Neuronal stem cell (in vitro differentiated cells): ENCODE measurements around the gene CD276.
"Not testable (repeated sequence)": the region's sequence is repeated elsewhere in the genome, so short reads cannot be mapped to it uniquely, and the experiment has no call there.

Experiments
- DNase-seq: peaks from one replicate; pipeline ENCODE4 v3.0.0-alpha.2; 2013; ENCODE audit warnings: low spot score
- H2AFZ ChIP-seq: one replicate; pipeline ENCODE4 v1.6.1; 2013; ENCODE audit warnings: mild to moderate bottlenecking, low read length, inconsistent platforms
- H2AK5ac ChIP-seq: 2 replicates; pipeline ENCODE4 v1.6.1; 2013; ENCODE audit warnings: low read depth, mild to moderate bottlenecking, inconsistent platforms, low read length, moderate library complexity, mixed read lengths
- H2BK120ac ChIP-seq: 2 replicates; pipeline ENCODE4 v1.6.1; 2013; ENCODE audit warnings: low read depth, mild to moderate bottlenecking, inconsistent platforms, low read length, moderate library complexity, mixed read lengths
- H2BK12ac ChIP-seq: one replicate; pipeline ENCODE4 v1.6.1; 2013; ENCODE audit warnings: low read length, inconsistent platforms
- H2BK15ac ChIP-seq: 2 replicates; pipeline ENCODE4 v1.6.1; 2013; ENCODE audit warnings: mild to moderate bottlenecking, low read length, inconsistent platforms, mixed read lengths
- H2BK5ac ChIP-seq: one replicate; pipeline ENCODE4 v1.6.1; 2013; ENCODE audit warnings: inconsistent platforms, mild to moderate bottlenecking, low read length, moderate library complexity
- H3K14ac ChIP-seq: one replicate; pipeline ENCODE4 v1.6.1; 2013; ENCODE audit warnings: low read length, inconsistent platforms
- H3K18ac ChIP-seq: 2 replicates; pipeline ENCODE4 v1.6.1; 2013; ENCODE audit warnings: low read length, inconsistent platforms
- H3K23ac ChIP-seq: 2 replicates; pipeline ENCODE4 v1.6.1; 2013; ENCODE audit warnings: low read depth, mild to moderate bottlenecking, mixed read lengths, low read length, inconsistent platforms; ENCODE audit not compliant: poor library complexity
- H3K27ac ChIP-seq: replicated peaks from 3 replicates; pipeline ENCODE4 v1.5.1; 2013; ENCODE audit warnings: low read length, inconsistent platforms
- H3K27me3 ChIP-seq, 3 experiments: 2 replicates each; pipeline ENCODE4 v1.6.1; 2013; ENCODE audit warnings: low read length in 3 of 3, mild to moderate bottlenecking in 2 of 3, inconsistent platforms in 1 of 3, low read depth in 1 of 3, mixed read lengths in 1 of 3, moderate library complexity in 1 of 3; ENCODE audit not compliant: control insufficient read depth in 3 of 3, insufficient read depth in 3 of 3
- H3K36me3 ChIP-seq, 2 donors: replicated peaks in 1 of 2; 2 replicates each; pipeline ENCODE4 v1.6.1; 2013; ENCODE audit warnings: low read length in 2 of 2; ENCODE audit not compliant: control insufficient read depth in 2 of 2, insufficient read depth in 2 of 2
- H3K4ac ChIP-seq: 2 replicates; pipeline ENCODE4 v1.6.1; 2013; ENCODE audit warnings: inconsistent platforms, mild to moderate bottlenecking, low read length, moderate library complexity
- H3K4me1 ChIP-seq, 2 donors: 1 replicate in 1 of 2; 2 replicates in 1 of 2; pipeline ENCODE4 v1.6.1; 2013; ENCODE audit warnings: low read length in 2 of 2, low read depth in 1 of 2; ENCODE audit not compliant: control insufficient read depth in 2 of 2, insufficient read depth in 1 of 2
- H3K4me2 ChIP-seq: one replicate; pipeline ENCODE4 v1.6.1; 2013; ENCODE audit warnings: mild to moderate bottlenecking, low read length, inconsistent platforms; ENCODE audit not compliant: insufficient read depth, poor library complexity, severe bottlenecking
- H3K4me3 ChIP-seq, 2 donors: 2 replicates each; pipeline ENCODE4 v1.5.1; 2013; ENCODE audit warnings: low read length in 2 of 2, mild to moderate bottlenecking in 2 of 2, inconsistent platforms in 1 of 2, moderate library complexity in 1 of 2
- H3K79me1 ChIP-seq: one replicate; pipeline ENCODE4 v1.6.1; 2013; ENCODE audit warnings: low read depth, mild to moderate bottlenecking, inconsistent platforms, low read length, moderate library complexity
- H3K9ac ChIP-seq: one replicate; pipeline ENCODE4 v1.6.1; 2013; ENCODE audit warnings: mild to moderate bottlenecking, low read depth, low read length, inconsistent platforms; ENCODE audit not compliant: poor library complexity
- H3K9me3 ChIP-seq, 2 donors: replicated peaks in 1 of 2; 2 replicates each; pipeline versions ENCODE3 to v1.6.1; 2013; ENCODE audit warnings: low read length in 2 of 2, mild to moderate bottlenecking in 2 of 2, inconsistent platforms in 1 of 2, low read depth in 1 of 2, mixed read lengths in 1 of 2, moderate library complexity in 1 of 2; ENCODE audit not compliant: control insufficient read depth in 2 of 2, insufficient read depth in 1 of 2
- H4K8ac ChIP-seq: one replicate; pipeline ENCODE4 v1.6.1; 2013; ENCODE audit warnings: low read depth, mild to moderate bottlenecking, inconsistent platforms, low read length, moderate library complexity
- H4K91ac ChIP-seq: one replicate; pipeline ENCODE4 v1.6.1; 2013; ENCODE audit warnings: low read length, low read depth, mild to moderate bottlenecking, inconsistent platforms; ENCODE audit not compliant: poor library complexity
- WGBS, 2 donors: extraction: QIAGEN DNeasy Blood & Tissue Kit; methylation state at CpG; one replicate each; pipeline ENCODE4 v1.1.7; 2013; ENCODE audit warnings: missing lambda C conversion rate in 2 of 2, mixed read lengths in 1 of 2; ENCODE audit not compliant: insufficient read length in 2 of 2, insufficient replicate concordance in 1 of 2; ENCODE audit errors: extremely low coverage in 2 of 2; 5-methylcytosine and 5-hydroxymethylcytosine counted together

CD276 gene

DNA sequence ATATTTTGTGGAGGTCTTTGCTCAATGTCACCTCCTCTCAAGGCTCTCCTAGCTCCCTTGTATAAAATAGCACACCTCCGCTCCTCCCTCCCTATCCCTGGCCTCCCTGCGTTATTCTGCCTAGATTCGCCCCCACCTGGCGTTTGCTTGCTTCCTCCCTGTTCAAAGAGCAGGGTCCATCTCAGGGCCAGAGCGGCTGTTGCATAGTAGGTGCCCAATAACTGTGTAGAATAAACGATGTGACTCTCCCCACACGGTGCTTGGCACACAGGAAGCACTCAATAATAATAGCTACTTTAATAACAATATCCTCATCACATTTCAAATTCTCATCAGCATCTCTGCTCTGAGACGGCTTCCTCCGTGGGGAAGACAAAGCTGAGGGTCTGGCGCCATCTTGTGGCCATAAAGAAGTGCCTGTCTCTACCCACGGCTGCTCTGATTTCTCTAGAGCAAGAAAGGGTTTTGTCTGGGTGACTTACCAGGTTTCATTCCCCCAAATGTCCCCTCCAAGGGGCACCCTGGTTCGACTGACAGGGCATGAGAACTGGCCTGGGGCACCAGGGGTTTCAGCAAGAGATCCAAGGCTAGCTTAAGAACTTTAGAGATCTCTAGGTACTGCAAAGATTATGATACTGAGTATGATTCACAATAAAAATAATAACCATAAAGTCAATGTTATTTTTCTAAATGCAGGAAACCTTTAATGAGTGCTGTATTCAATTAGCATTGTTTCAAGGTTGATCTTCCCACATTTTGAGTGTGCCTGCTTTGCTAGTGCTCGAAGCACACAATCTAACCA, 16.1 kb downstream of the CD276 start:
- WGBS, 2 donors, result no CpG with 5 or more reads among the region's 13 CpGs
- no peak overlapping the region for H3K23ac ChIP-seq
- no peak overlapping the region for H2BK12ac ChIP-seq
- no peak overlapping the region for H3K27ac ChIP-seq
- no peaks in the 10 kb centered on the region for H3K9me3 ChIP-seq
- no peak overlapping the region for H2BK5ac ChIP-seq
- no peak overlapping the region for H4K91ac ChIP-seq
- H3K79me1 ChIP-seq, result peaks cover 10% of the 10 kb centered on the region
- no peak overlapping the region for H2AK5ac ChIP-seq
- H2BK120ac ChIP-seq, result no peak overlapping the region
- peaks cover 4 to 7% of the 10 kb centered on the region in 2 donors for H3K4me1 ChIP-seq
- no peak overlapping the region for H3K4ac ChIP-seq
- H3K9ac ChIP-seq, result no peak overlapping the region
- no peak overlapping the region for H4K8ac ChIP-seq
- H2BK15ac ChIP-seq, result no peak overlapping the region
- H3K4me3 ChIP-seq, result no peak overlapping the region
- H2AFZ ChIP-seq, result no peak overlapping the region
- no peak overlapping the region for H3K18ac ChIP-seq
- peaks cover 19 to 65% of the 10 kb centered on the region in 2 donors for H3K36me3 ChIP-seq
- DNase-seq, result peak; percentile 83
- no peak overlapping the region for H3K14ac ChIP-seq
- H3K4me2 ChIP-seq, result no peak overlapping the region
- H3K27me3 ChIP-seq, result no peaks in the 10 kb centered on the region

DNA sequence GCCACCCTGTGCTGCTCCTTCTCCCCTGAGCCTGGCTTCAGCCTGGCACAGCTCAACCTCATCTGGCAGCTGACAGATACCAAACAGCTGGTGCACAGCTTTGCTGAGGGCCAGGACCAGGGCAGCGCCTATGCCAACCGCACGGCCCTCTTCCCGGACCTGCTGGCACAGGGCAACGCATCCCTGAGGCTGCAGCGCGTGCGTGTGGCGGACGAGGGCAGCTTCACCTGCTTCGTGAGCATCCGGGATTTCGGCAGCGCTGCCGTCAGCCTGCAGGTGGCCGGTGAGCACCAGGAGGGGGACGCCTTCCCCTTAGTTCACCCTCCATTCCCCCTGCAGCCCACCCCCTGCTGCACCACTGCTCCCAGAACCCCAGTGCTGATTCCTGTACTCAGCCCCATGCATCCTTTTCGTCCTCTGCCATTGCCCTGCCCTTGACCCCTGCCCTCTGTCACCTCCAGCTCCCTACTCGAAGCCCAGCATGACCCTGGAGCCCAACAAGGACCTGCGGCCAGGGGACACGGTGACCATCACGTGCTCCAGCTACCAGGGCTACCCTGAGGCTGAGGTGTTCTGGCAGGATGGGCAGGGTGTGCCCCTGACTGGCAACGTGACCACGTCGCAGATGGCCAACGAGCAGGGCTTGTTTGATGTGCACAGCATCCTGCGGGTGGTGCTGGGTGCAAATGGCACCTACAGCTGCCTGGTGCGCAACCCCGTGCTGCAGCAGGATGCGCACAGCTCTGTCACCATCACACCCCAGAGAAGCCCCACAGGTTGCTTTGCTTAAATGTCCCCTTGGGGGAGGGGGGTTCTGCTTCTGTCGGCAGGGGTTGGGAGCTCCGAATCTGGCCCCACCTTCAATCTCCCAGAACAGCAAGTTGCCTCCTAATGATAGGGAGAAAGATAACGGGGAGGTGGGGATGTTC, 18.4 kb downstream of the CD276 start:
- H2BK15ac ChIP-seq, H3K4me1 ChIP-seq, H2AK5ac ChIP-seq, H3K4ac ChIP-seq, H4K8ac ChIP-seq, H3K79me1 ChIP-seq, DNase-seq, H4K91ac ChIP-seq, H3K4me3 ChIP-seq, H3K9me3 ChIP-seq, H2BK12ac ChIP-seq, H2AFZ ChIP-seq, H3K9ac ChIP-seq, H2BK120ac ChIP-seq, H3K23ac ChIP-seq, H2BK5ac ChIP-seq, H3K27ac ChIP-seq, H3K27me3 ChIP-seq, H3K4me2 ChIP-seq, H3K14ac ChIP-seq: not testable (repeated sequence)
- no CpG with 5 or more reads among the region's 33 CpGs for WGBS, 2 donors
- peak overlapping the region; percentile 25 for H3K18ac ChIP-seq
- peaks cover 37 to 87% of the 10 kb centered on the region in 2 donors for H3K36me3 ChIP-seq

DNA sequence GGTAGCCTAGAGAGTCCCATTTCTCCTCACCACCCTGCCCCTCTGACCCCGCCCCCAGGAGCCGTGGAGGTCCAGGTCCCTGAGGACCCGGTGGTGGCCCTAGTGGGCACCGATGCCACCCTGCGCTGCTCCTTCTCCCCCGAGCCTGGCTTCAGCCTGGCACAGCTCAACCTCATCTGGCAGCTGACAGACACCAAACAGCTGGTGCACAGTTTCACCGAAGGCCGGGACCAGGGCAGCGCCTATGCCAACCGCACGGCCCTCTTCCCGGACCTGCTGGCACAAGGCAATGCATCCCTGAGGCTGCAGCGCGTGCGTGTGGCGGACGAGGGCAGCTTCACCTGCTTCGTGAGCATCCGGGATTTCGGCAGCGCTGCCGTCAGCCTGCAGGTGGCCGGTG, 19.4 kb downstream of the CD276 start:
- not testable (repeated sequence) for H4K8ac ChIP-seq, H2AFZ ChIP-seq, H3K14ac ChIP-seq, H2BK120ac ChIP-seq, H3K4me3 ChIP-seq, H2BK5ac ChIP-seq, H3K27ac ChIP-seq, H4K91ac ChIP-seq, DNase-seq, H2AK5ac ChIP-seq, H3K4ac ChIP-seq, H3K4me1 ChIP-seq, H3K18ac ChIP-seq, H3K4me2 ChIP-seq, H3K9ac ChIP-seq, H2BK15ac ChIP-seq, H3K27me3 ChIP-seq, H3K79me1 ChIP-seq, H3K9me3 ChIP-seq, H2BK12ac ChIP-seq, H3K23ac ChIP-seq
- H3K36me3 ChIP-seq, result peaks cover 42 to 91% of the 10 kb centered on the region in 2 donors
- WGBS, 2 donors, result no CpG with 5 or more reads among the region's 23 CpGs
